HEK293 (cell line): ENCODE data around the gene RAP1GAP.

Experiments used
- GLI2 ChIP-seq: fragments of 450-650 bp; formaldehyde crosslinking; IDR thresholded peaks from 2 replicates; pipeline ENCODE4; 2017; ENCODE audit warnings: missing biosample characterization, missing genetic modification characterization, low read depth, borderline replicate concordance
- GLIS1 ChIP-seq: fragments of 450-650 bp; formaldehyde crosslinking; IDR thresholded peaks from 2 replicates; pipeline ENCODE4 v1.5.1; 2016; ENCODE audit warnings: missing biosample characterization, missing genetic modification characterization
- HOXA7 ChIP-seq: sonication (generic); formaldehyde crosslinking; IDR thresholded peaks from 2 replicates; pipeline ENCODE4 v1.8.1; 2022; ENCODE audit warnings: missing genetic modification reagents, borderline replicate concordance
- HOXD13 ChIP-seq: sonication (generic); formaldehyde crosslinking; IDR thresholded peaks from 2 replicates; pipeline ENCODE4 v1.8.0; 2022; ENCODE audit warnings: missing genetic modification reagents, borderline replicate concordance
- IKZF3 ChIP-seq: fragments of 450-650 bp; IDR thresholded peaks from 2 replicates; pipeline ENCODE4 v1.5.0; 2018; ENCODE audit warnings: missing biosample characterization, mild to moderate bottlenecking, missing genetic modification characterization, moderate library complexity
- MZF1 ChIP-seq: fragments of 450-650 bp; formaldehyde crosslinking; IDR thresholded peaks from 2 replicates; pipeline ENCODE4 v1.5.1; 2017; ENCODE audit warnings: missing biosample characterization, missing genetic modification characterization, borderline replicate concordance
- RBAK ChIP-seq: fragments of 450-650 bp; formaldehyde crosslinking; IDR thresholded peaks from 2 replicates; pipeline ENCODE4 v1.5.1; 2016; ENCODE audit warnings: missing biosample characterization, missing genetic modification characterization
- ZNF140 ChIP-seq: fragments of 450-650 bp; formaldehyde crosslinking; IDR thresholded peaks from 2 replicates; pipeline ENCODE4 v1.5.1; 2016; ENCODE audit warnings: missing biosample characterization, missing genetic modification characterization
- ZNF184 ChIP-seq: fragments of 450-650 bp; IDR thresholded peaks from 2 replicates; pipeline ENCODE4 v1.5.1; 2018; ENCODE audit warnings: missing biosample characterization, mild to moderate bottlenecking, missing genetic modification characterization
- ZNF248 ChIP-seq: fragments of 450-650 bp; formaldehyde crosslinking; IDR thresholded peaks from 2 replicates; pipeline ENCODE4 v1.5.1; 2017; ENCODE audit warnings: missing biosample characterization, missing genetic modification characterization
- ZNF280C ChIP-seq: fragments of 450-650 bp; formaldehyde crosslinking; IDR thresholded peaks from 2 replicates; pipeline ENCODE4 v1.5.1; 2016; ENCODE audit warnings: missing biosample characterization, missing genetic modification characterization
- ZNF423 ChIP-seq: fragments of 450-650 bp; formaldehyde crosslinking; IDR thresholded peaks from 2 replicates; pipeline ENCODE4 v1.5.1; 2016; ENCODE audit warnings: missing biosample characterization, missing genetic modification characterization
- ZNF449 ChIP-seq: fragments of 450-650 bp; formaldehyde crosslinking; IDR thresholded peaks from 2 replicates; pipeline ENCODE4 v1.5.1; 2017; ENCODE audit warnings: missing biosample characterization, mild to moderate bottlenecking, missing genetic modification characterization, moderate library complexity
- ZNF626 ChIP-seq: fragments of 450-650 bp; sonication (Bioruptor Pico); formaldehyde crosslinking; IDR thresholded peaks from 2 replicates; pipeline ENCODE4 v1.5.1; 2018; ENCODE audit warnings: missing biosample characterization, missing genetic modification characterization, inconsistent platforms
- ZNF768 ChIP-seq: fragments of 450-650 bp; formaldehyde crosslinking; IDR thresholded peaks from 2 replicates; pipeline ENCODE4 v1.5.1; 2018; ENCODE audit warnings: missing biosample characterization, mild to moderate bottlenecking, missing genetic modification characterization
- ZNF792 ChIP-seq: fragments of 450-650 bp; formaldehyde crosslinking; IDR thresholded peaks from 2 replicates; pipeline ENCODE4 v1.5.1; 2016; ENCODE audit warnings: missing biosample characterization, missing genetic modification characterization
- ZNF837 ChIP-seq: fragments of 450-650 bp; formaldehyde crosslinking; IDR thresholded peaks from 2 replicates; pipeline ENCODE4 v1.5.1; 2016; ENCODE audit warnings: missing biosample characterization, missing genetic modification characterization
- ZSCAN16 ChIP-seq: fragments of 450-650 bp; formaldehyde crosslinking; IDR thresholded peaks from 2 replicates; pipeline ENCODE4 v1.5.1; 2016; ENCODE audit warnings: missing biosample characterization, missing genetic modification characterization
- ZSCAN30 ChIP-seq: fragments of 450-650 bp; IDR thresholded peaks from 2 replicates; pipeline ENCODE4 v1.5.1; 2018; ENCODE audit warnings: missing biosample characterization, mild to moderate bottlenecking, missing genetic modification characterization, moderate library complexity
- TF ChIP-seq, protein P1 (sequence below): fragments of 450-650 bp; formaldehyde crosslinking; conservative IDR thresholded peaks from 2 replicates; pipeline ENCODE4 v1.5.1; 2016; ENCODE audit warnings: low read depth, missing biosample characterization, missing genetic modification characterization
- TF ChIP-seq, protein P2 (sequence below): fragments of 450-650 bp; formaldehyde crosslinking; IDR thresholded peaks from 2 replicates; pipeline ENCODE4 v1.5.1; 2017; ENCODE audit warnings: missing biosample characterization, missing genetic modification characterization
- TF ChIP-seq, protein P3 (sequence below): fragments of 450-650 bp; formaldehyde crosslinking; IDR thresholded peaks from 2 replicates; pipeline ENCODE4 v1.5.1; 2016; ENCODE audit warnings: missing biosample characterization, missing genetic modification characterization, borderline replicate concordance

RAP1GAP gene

DNA sequence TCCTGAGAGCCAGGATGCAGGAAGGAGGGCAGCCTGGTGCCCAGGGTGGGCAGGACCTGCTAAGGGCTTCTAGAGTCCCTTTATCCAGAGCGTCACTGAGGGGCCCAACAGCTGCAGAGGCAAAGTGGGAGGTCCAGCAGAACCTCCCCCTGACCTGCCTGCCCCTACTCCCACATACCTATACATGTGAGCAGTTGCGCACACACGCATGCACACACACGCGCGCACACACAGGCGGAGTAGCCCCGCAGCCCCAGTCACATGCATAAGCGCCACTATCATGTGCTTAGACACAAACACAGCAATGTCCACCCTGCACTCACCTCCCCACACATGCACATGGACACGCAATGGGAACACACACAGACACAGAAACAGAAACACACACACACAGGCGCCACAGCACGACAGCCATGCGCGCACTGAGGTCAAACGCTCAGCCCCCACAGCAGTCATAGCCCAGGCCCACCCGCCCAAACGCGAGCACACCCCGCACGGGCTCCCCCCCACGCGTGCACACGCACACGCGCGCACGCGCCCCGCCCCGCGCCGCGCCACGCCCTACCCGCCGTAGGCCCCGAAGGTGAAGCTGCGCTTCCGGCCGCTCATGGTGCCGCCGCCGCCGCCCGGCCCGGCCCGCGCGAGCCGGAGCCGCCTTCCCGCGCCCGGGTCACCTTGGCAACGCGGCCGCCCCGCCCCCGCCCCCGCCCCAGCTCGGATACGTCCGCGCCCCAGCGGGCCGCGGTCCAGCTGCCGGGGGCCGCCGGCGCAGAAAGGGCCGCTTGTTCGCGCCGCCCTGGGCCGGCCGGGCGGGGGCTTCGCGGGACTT is 17.7 kb downstream of the RAP1GAP start (continued):
- TF ChIP-seq, protein P1, sequence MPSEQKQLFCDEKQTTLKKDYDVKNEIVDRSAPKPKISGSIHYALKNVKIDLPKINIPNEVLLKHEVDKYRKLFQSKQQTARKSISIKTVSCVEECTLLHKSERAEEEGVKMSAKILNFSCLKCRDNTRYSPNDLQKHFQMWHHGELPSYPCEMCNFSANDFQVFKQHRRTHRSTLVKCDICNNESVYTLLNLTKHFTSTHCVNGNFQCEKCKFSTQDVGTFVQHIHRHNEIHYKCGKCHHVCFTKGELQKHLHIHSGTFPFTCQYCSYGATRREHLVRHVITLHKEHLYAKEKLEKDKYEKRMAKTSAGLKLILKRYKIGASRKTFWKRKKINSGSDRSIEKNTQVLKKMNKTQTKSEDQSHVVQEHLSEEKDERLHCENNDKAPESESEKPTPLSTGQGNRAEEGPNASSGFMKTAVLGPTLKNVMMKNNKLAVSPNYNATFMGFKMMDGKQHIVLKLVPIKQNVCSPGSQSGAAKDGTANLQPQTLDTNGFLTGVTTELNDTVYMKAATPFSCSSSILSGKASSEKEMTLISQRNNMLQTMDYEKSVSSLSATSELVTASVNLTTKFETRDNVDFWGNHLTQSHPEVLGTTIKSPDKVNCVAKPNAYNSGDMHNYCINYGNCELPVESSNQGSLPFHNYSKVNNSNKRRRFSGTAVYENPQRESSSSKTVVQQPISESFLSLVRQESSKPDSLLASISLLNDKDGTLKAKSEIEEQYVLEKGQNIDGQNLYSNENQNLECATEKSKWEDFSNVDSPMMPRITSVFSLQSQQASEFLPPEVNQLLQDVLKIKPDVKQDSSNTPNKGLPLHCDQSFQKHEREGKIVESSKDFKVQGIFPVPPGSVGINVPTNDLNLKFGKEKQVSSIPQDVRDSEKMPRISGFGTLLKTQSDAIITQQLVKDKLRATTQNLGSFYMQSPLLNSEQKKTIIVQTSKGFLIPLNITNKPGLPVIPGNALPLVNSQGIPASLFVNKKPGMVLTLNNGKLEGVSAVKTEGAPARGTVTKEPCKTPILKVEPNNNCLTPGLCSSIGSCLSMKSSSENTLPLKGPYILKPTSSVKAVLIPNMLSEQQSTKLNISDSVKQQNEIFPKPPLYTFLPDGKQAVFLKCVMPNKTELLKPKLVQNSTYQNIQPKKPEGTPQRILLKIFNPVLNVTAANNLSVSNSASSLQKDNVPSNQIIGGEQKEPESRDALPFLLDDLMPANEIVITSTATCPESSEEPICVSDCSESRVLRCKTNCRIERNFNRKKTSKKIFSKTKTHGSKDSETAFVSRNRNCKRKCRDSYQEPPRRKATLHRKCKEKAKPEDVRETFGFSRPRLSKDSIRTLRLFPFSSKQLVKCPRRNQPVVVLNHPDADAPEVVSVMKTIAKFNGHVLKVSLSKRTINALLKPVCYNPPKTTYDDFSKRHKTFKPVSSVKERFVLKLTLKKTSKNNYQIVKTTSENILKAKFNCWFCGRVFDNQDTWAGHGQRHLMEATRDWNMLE (tag by site-specific recombination): no peak
- TF ChIP-seq ZSCAN30 (no peak), GLI2 (tag by site-specific recombination) (no peak), IKZF3 (tag by site-specific recombination) (no peak), ZNF280C (no peak), MZF1 (tag by site-specific recombination) (no peak), ZNF792 (tag by site-specific recombination) (no peak), ZNF248 (no peak), ZNF837 (tag by site-specific recombination) (0 out of 2 replicates have a peak, but pooled peaks have one; percentile 45), ZNF184 (tag by site-specific recombination) (no peak), GLIS1 (tag by site-specific recombination) (no peak), RBAK (tag by site-specific recombination) (no peak), ZNF140 (tag by site-specific recombination) (no peak), ZNF423 (tag by site-specific recombination) (no peak), HOXD13 (no peak), ZSCAN16 (tag by site-specific recombination) (no peak), ZNF626 (tag by site-specific recombination) (no peak), ZNF768 (tag by site-specific recombination) (0 out of 2 replicates have a peak, but pooled peaks have one; percentile 46), ZNF449 (no peak), HOXA7 (no peak)
- TF ChIP-seq, protein P2, sequence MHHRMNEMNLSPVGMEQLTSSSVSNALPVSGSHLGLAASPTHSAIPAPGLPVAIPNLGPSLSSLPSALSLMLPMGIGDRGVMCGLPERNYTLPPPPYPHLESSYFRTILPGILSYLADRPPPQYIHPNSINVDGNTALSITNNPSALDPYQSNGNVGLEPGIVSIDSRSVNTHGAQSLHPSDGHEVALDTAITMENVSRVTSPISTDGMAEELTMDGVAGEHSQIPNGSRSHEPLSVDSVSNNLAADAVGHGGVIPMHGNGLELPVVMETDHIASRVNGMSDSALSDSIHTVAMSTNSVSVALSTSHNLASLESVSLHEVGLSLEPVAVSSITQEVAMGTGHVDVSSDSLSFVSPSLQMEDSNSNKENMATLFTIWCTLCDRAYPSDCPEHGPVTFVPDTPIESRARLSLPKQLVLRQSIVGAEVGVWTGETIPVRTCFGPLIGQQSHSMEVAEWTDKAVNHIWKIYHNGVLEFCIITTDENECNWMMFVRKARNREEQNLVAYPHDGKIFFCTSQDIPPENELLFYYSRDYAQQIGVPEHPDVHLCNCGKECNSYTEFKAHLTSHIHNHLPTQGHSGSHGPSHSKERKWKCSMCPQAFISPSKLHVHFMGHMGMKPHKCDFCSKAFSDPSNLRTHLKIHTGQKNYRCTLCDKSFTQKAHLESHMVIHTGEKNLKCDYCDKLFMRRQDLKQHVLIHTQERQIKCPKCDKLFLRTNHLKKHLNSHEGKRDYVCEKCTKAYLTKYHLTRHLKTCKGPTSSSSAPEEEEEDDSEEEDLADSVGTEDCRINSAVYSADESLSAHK (tag by site-specific recombination): no peak
- TF ChIP-seq, protein P3, sequence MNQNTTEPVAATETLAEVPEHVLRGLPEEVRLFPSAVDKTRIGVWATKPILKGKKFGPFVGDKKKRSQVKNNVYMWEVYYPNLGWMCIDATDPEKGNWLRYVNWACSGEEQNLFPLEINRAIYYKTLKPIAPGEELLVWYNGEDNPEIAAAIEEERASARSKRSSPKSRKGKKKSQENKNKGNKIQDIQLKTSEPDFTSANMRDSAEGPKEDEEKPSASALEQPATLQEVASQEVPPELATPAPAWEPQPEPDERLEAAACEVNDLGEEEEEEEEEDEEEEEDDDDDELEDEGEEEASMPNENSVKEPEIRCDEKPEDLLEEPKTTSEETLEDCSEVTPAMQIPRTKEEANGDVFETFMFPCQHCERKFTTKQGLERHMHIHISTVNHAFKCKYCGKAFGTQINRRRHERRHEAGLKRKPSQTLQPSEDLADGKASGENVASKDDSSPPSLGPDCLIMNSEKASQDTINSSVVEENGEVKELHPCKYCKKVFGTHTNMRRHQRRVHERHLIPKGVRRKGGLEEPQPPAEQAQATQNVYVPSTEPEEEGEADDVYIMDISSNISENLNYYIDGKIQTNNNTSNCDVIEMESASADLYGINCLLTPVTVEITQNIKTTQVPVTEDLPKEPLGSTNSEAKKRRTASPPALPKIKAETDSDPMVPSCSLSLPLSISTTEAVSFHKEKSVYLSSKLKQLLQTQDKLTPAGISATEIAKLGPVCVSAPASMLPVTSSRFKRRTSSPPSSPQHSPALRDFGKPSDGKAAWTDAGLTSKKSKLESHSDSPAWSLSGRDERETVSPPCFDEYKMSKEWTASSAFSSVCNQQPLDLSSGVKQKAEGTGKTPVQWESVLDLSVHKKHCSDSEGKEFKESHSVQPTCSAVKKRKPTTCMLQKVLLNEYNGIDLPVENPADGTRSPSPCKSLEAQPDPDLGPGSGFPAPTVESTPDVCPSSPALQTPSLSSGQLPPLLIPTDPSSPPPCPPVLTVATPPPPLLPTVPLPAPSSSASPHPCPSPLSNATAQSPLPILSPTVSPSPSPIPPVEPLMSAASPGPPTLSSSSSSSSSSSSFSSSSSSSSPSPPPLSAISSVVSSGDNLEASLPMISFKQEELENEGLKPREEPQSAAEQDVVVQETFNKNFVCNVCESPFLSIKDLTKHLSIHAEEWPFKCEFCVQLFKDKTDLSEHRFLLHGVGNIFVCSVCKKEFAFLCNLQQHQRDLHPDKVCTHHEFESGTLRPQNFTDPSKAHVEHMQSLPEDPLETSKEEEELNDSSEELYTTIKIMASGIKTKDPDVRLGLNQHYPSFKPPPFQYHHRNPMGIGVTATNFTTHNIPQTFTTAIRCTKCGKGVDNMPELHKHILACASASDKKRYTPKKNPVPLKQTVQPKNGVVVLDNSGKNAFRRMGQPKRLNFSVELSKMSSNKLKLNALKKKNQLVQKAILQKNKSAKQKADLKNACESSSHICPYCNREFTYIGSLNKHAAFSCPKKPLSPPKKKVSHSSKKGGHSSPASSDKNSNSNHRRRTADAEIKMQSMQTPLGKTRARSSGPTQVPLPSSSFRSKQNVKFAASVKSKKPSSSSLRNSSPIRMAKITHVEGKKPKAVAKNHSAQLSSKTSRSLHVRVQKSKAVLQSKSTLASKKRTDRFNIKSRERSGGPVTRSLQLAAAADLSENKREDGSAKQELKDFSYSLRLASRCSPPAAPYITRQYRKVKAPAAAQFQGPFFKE (tag by site-specific recombination): peak; percentile 84; the same call in 1 of the 2 replicates
